A549 (cell line): ENCODE measurements around the gene CCNT2. TPM values are rescaled to one million over a fixed set of nuclear protein-coding genes. Genes with fewer than 3 reads are reported as not detected.
A peak's percentile ranks its signal among the peaks of the same experiment; 100 is the strongest.

ENCODE experiments used
- ATAC-seq, 2 experiments: fragments of 200-7000 bp in 1 of 2; fragments of >200 bp in 1 of 2; cut with Nextera tagmentation in 1 of 2; cut with Tn5 transposase in 1 of 2; 3 replicates each; pipeline versions ENCODE4 v1.8.0 to v1.9.1; 2018 to 2020; ENCODE audit warnings: mild to moderate bottlenecking in 1 of 2, moderate library complexity in 1 of 2
- CTCF ChIA-PET: fragments of 300-600 bp; sonication (Branson Sonifier 250); formaldehyde crosslinking; extraction: SDS; loops from one replicate; lab custom pipeline; 2021; ENCODE audit warnings: antibody characterized with exemption, inconsistent platforms; lab: Yijun Ruan, JAX
- POLR2A ChIA-PET: fragments of 350-600 bp; formaldehyde crosslinking; extraction: SDS; loops from one replicate; lab custom pipeline; 2021; ENCODE audit warnings: antibody characterized with exemption, inconsistent platforms; lab: Yijun Ruan, JAX
- DNase-seq, 2 experiments: peaks; one replicate each; pipeline versions ENCODE4 v3.0.0 to v3.0.0-alpha.2; 2011 to 2016; ENCODE audit warnings: low read depth in 1 of 2, low spot score in 1 of 2
- FAIRE-seq: peaks from 2 replicates; lab custom pipeline; 2011; peaks lifted over from hg19 to GRCh38; lab: Jason Lieb, UNC
- H3K27ac ChIP-seq, 2 experiments: fragments of >200 bp; sonication (Bioruptor Twin); formaldehyde crosslinking; 3 replicates each; pipeline ENCODE4 v1.5.1; 2016 to 2017
- H3K4me1 ChIP-seq: fragments of >200 bp; sonication (Bioruptor Twin); formaldehyde crosslinking; 3 replicates; pipeline ENCODE4 v1.6.1; 2016
- H3K4me2 ChIP-seq: fragments of >200 bp; sonication (Bioruptor Twin); formaldehyde crosslinking; 3 replicates; pipeline ENCODE4 v1.6.1; 2016
- H3K4me3 ChIP-seq: fragments of >200 bp; sonication (Bioruptor Twin); formaldehyde crosslinking; 3 replicates; pipeline ENCODE4 v1.5.1; 2016
- H3K9me3 ChIP-seq: fragments of >200 bp; sonication (Bioruptor Twin); formaldehyde crosslinking; 3 replicates; pipeline ENCODE4 v1.6.1; 2016
- ATOH8 ChIP-seq: fragments of 250-450 bp; sonication (Bioruptor Pico); IDR thresholded peaks from 2 replicates; pipeline ENCODE4 v1.5.0; 2020; ENCODE audit warnings: low read depth, mild to moderate bottlenecking, moderate library complexity
- BCL3 ChIP-seq: fragments of >200 bp; sonication (Bioruptor Twin); formaldehyde crosslinking; IDR thresholded peaks from 3 replicates; pipeline ENCODE4 v1.6.1; 2016
- CTCF ChIP-seq: fragments of >200 bp; sonication (Bioruptor Twin); formaldehyde crosslinking; IDR thresholded peaks from 3 replicates; pipeline ENCODE4 v1.5.1; 2016
- E2F6 ChIP-seq: IDR thresholded peaks from 2 replicates; pipeline ENCODE4 v1.6.1; 2012; ENCODE audit warnings: low read depth, borderline replicate concordance
- EHMT2 ChIP-seq: fragments of 200-600 bp; sonication (generic); IDR thresholded peaks from 2 replicates; pipeline ENCODE4 v1.6.1; 2016; ENCODE audit warnings: antibody characterized with exemption, low read depth, mild to moderate bottlenecking, moderate library complexity
- ELK1 ChIP-seq: fragments of 150-350 bp; IDR thresholded peaks from 2 replicates; pipeline ENCODE4 v1.6.1; 2014; ENCODE audit warnings: low read depth, mild to moderate bottlenecking, low read length
- FOSL2 ChIP-seq, 2 experiments: fragments of 450-650 bp in 1 of 2; fragments of >200 bp in 1 of 2; sonication (Bioruptor Twin) in 1 of 2; formaldehyde crosslinking; IDR thresholded peaks; 2 replicates each; pipeline versions ENCODE4 v1.5.0 to v1.6.1; 2016 to 2020; ENCODE audit warnings: mild to moderate bottlenecking in 1 of 2, moderate library complexity in 1 of 2
- HDAC2 ChIP-seq: fragments of 200-600 bp; sonication (generic); IDR thresholded peaks from 2 replicates; pipeline ENCODE4 v1.6.1; 2016
- HES2 ChIP-seq: fragments of >200 bp; sonication (Bioruptor Twin); formaldehyde crosslinking; IDR thresholded peaks from 2 replicates; pipeline ENCODE4 v1.6.1; 2016
- HMGXB4 ChIP-seq: fragments of 250-450 bp; sonication (Bioruptor Pico); IDR thresholded peaks from 2 replicates; pipeline ENCODE4 v1.5.0; 2021; ENCODE audit warnings: mild to moderate bottlenecking, moderate library complexity, borderline replicate concordance
- JUNB ChIP-seq: fragments of >200 bp; sonication (Bioruptor Twin); formaldehyde crosslinking; IDR thresholded peaks from 2 replicates; pipeline ENCODE4 v1.6.1; 2016
- MAFK ChIP-seq: fragments of 450-650 bp; IDR thresholded peaks from 2 replicates; pipeline ENCODE4 v1.6.1; 2014; ENCODE audit not compliant: partially characterized antibody
- NFE2L2 ChIP-seq: fragments of 150-350 bp; conservative IDR thresholded peaks from 2 replicates; pipeline ENCODE4 v1.6.1; 2014; ENCODE audit warnings: low read length
- PBX3 ChIP-seq: IDR thresholded peaks from 2 replicates; pipeline ENCODE4 v1.6.1; 2012
- POLR2AphosphoS2 ChIP-seq: conservative IDR thresholded peaks from 2 replicates; pipeline ENCODE4 v1.6.1; 2012; ENCODE audit warnings: low read length, improper control_type of control experiment, inconsistent platforms
- RFX5 ChIP-seq: fragments of 450-650 bp; IDR thresholded peaks from 2 replicates; pipeline ENCODE4 v1.7.1; 2014; ENCODE audit warnings: antibody characterized with exemption, mild to moderate bottlenecking, moderate library complexity
- RNF2 ChIP-seq: fragments of 200-600 bp; sonication (generic); IDR thresholded peaks from 2 replicates; pipeline ENCODE4 v1.6.1; 2016; ENCODE audit warnings: low read depth, mild to moderate bottlenecking, antibody characterized with exemption, moderate library complexity, borderline replicate concordance
- TP53 ChIP-seq: fragments of 250-450 bp; sonication (Bioruptor Pico); IDR thresholded peaks from 2 replicates; pipeline ENCODE4 v1.5.0; 2021; ENCODE audit warnings: mild to moderate bottlenecking, moderate library complexity
- USF2 ChIP-seq: fragments of 450-650 bp; IDR thresholded peaks from 2 replicates; pipeline ENCODE4 v1.6.1; 2014; ENCODE audit warnings: antibody characterized with exemption
- WGBS: methylation state at CpG from one replicate; pipeline ENCODE4 v1.1.6; 2017; ENCODE audit errors: missing lambda C conversion rate; 5-methylcytosine and 5-hydroxymethylcytosine counted together
- polyA plus RNA-seq, 4 experiments: library from polyadenylated mRNA; depleted of rRNA in 3 of 4; stranded (reverse); fragments of >200 nt; fragmentation: RNase III in 1 of 4; extraction: RNeasy Plus Mini Kit Qiagen cat#74134 plus additional on column Dnase treatment in 1 of 4; gene quantifications; 2 replicates in 3 of 4; 3 replicates in 1 of 4; pipeline ENCODE4 v1.2.3, GENCODE V29; 2011 to 2017

Gene CCNT2
- polyA plus RNA-seq, 2 of the 4 experiments (the other 2 are of a cell fraction): 12.6 to 20.7 TPM

GRCh38 chr2:134934641-134935040, 16.0 kb downstream of the CCNT2 start:
- Histone ChIP-seq H3K9me3 (no peaks in the 10 kb centered on the region), H3K4me3 (no peak overlapping the region)
- DNase-seq: no peak
- TF ChIP-seq MAFK (no peak), EHMT2 (no peak), ELK1 (no peak)
- TF ChIP-seq, all 56 proteins: peak for 0
- Histone ChIP-seq H3K27ac (peak overlapping the region; percentile 2 to 78; a peak in 3 of 6 replicates), H3K4me2 (peak overlapping the region; percentile 92), H3K4me1 (peaks cover 54% of the 10 kb centered on the region)
- CTCF ChIA-PET: interaction anchor here (0.7 kb wide), 1 partner anchor 760 kb away, joined by 3 read pairs; no protein-coding TSS in a partner anchor
- POLR2A ChIA-PET: interaction anchor here (0.6 kb wide), 1 partner anchor 9 kb away, joined by 3 read pairs; no protein-coding TSS in a partner anchor
- ATAC-seq: no peak
- WGBS: 3% methylated on average over 1 of the region's 1 CpG
- FAIRE-seq: no peak

- H3K27ac ChIP-seq: 0 out of 6 replicates have a peak overlapping the region, but pooled peaks of 1 of the 2 experiments have one; percentile 11
- POLR2A ChIA-PET: no interaction called here
- no peaks in the 10 kb centered on the region for H3K9me3 ChIP-seq
- CTCF ChIA-PET: no interaction called here
- 92% methylated on average over 4 of the region's 4 CpGs for WGBS
- ATAC-seq (no peak), FAIRE-seq (no peak), DNase-seq (no peak)
- no peak overlapping the region for H3K4me2 ChIP-seq
- H3K4me1 ChIP-seq: peaks cover 49% of the 10 kb centered on the region
- TF ChIP-seq HMGXB4 (CRISPR knock-in tag) (no peak), E2F6 (no peak), POLR2AphosphoS2 (no peak)
- TF ChIP-seq, all 56 proteins: peak for 0
- no peak overlapping the region for H3K4me3 ChIP-seq
Observed at GRCh38 chr2:134936691-134937090, 18.1 kb downstream of the CCNT2 start.

- no peak for DNase-seq
- CTCF ChIA-PET: interaction anchor here (1.5 kb wide), 1 partner anchor 11 kb away, joined by 4 read pairs; no protein-coding TSS in a partner anchor
- no peak for FAIRE-seq
- Histone ChIP-seq H3K4me1 (no peaks in the 10 kb centered on the region), H3K4me2 (no peak overlapping the region), H3K9me3 (no peaks in the 10 kb centered on the region), H3K27ac (no peak overlapping the region), H3K4me3 (no peak overlapping the region)
- TF ChIP-seq BCL3 (no peak), ATOH8 (CRISPR knock-in tag) (no peak), JUNB (no peak), NFE2L2 (no peak), E2F6 (no peak), USF2 (no peak), FOSL2 (IDR thresholded peaks at IDR 0.05) (no peak), FOSL2 (CRISPR knock-in tag; IDR thresholded peaks at IDR 0.05) (no peak), RNF2 (no peak), TP53 (no peak), CTCF (no peak), HES2 (no peak), PBX3 (no peak), RFX5 (no peak), MAFK (no peak), POLR2AphosphoS2 (no peak), HDAC2 (no peak)
- 93% methylated on average over 2 of the region's 2 CpGs for WGBS
- POLR2A ChIA-PET: no interaction called here
- no peak for ATAC-seq
Observed at GRCh38 chr2:134943540-134943939, 24.9 kb downstream of the CCNT2 start.
